Measurements from ENCODE around the gene OSBPL9.
"Not testable (repeated sequence)": the region's sequence is repeated elsewhere in the genome, so short reads cannot be mapped to it uniquely, and the experiment has no call there.

The OSBPL9 gene

DNA sequence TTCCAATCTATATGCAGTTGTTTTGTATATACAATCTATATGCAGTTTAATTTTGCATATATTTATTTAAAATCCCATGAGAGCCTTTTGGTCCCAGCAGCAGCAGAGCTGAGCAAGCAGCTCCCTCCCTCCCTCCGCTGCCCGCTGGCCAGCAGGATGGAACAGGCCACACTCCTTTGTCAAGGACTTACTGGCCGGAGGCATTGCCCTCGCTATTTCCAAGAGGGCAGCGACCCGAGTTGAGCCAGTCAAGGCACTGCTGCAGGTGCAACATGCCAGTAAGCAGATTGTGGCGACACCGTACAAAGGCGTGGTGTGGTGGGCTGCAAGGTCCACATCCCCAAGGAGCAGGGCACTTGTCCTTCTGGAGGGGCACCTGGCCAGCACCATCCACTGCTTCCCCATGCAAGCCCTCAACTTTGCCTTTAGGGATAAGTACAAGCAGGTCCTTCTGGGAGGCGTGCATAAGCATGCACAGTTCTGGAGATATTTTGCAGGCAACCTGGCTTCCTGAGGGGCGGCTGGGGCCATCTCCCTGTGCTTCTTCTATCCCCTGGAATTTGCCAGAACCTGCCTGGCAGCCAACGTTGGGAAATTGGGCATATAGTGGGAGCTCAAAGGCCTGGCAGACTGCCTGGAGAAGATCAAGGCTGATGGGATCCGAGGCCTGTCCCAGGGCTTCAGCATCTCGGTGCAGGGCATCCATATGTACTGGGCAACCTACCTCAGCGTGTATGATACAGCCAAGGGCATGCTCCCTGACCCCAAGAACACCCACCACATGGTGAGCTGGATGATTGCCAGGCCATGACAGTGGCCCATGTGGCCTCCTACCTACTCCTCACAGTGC is 92.2 kb downstream of the OSBPL9 start:
- no peak for DNase-seq (ENCODE audit: low read depth)

DNA sequence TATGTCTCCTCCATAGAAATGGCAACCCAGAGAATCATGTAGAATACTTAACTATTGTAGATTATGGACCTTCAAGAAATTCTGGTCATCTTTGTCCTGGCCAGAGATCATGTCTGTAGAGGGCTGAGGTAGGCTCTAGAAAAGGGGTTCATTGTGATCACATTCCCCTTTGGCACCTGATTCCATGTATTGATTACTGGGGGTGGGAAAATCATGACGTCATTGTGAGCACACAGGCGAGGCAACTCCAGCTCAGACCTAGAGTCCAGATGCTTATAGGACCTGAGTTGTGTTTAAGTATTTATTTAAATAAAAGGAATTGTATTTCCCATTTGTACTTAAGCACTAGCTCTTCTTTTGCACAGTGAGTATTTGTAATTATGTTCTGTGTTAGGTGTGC is 93.1 kb downstream of the OSBPL9 start:
- DNase-seq (ENCODE audit: low read depth), result no peak

- no peak for DNase-seq (ENCODE audit: low read depth)
Observed at GRCh38 chr1:51712590-51712989, 95.7 kb downstream of the OSBPL9 start.

- no peak for DNase-seq (ENCODE audit: low read depth)
Observed at GRCh38 chr1:51714374-51715019, 97.6 kb downstream of the OSBPL9 start.

GRCh38 chr1:51715369-51715768 is 98.5 kb downstream of the OSBPL9 start:
- DNase-seq (ENCODE audit: low read depth), result no peak

GRCh38 chr1:51716746-51717145 is 99.9 kb downstream of the OSBPL9 start:
- DNase-seq (ENCODE audit: low read depth), result no peak

DNA sequence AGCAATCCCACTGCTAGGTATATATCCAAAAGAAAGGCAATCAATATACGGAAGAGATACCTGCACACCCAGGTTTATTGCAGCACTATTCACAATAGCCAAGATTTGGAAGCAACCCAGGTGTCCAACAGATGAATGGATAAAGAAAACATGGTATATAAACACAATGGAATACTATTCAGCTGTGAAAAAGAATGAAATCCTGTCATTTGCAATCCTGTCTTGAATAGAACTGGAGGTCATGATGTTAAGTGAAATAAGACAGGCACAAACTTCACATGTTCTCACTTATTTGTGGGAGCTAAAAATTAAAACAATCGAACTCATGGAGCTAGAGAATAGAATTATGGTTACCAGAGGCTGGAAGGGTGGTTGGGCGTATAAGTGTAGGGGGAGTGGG is 101.0 kb downstream of the OSBPL9 start:
- no peak for DNase-seq (ENCODE audit: low read depth)

- no peak for DNase-seq (ENCODE audit: low read depth)
Observed at GRCh38 chr1:51719146-51719545, 102.3 kb downstream of the OSBPL9 start.

DNA sequence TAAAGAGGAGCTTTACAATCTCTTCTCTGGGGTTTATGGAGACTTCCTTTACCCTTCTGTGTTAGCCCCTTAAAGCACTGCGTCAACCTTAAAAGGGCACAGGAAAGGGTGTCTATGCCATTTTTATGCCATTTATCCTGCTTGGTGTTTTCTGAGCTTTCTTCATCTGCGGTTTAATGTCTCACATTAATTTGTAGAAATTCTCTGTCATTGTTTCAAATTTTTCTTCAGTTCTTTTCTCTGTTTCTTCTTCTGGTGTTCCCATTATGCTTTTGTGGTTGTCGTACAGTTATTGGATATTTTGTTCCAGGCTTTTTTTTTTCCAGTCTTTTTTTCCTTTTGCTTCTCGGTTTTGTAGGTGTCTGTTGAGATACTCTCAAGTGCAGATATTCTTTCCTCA is 107.9 kb downstream of the OSBPL9 start:
- DNase-seq (ENCODE audit: low read depth), result no peak

- DNase-seq (ENCODE audit: low read depth), result no peak
Observed at GRCh38 chr1:51726051-51726450, 109.2 kb downstream of the OSBPL9 start.

- no peak for DNase-seq (ENCODE audit: low read depth)
Observed at GRCh38 chr1:51726544-51727225, 109.8 kb downstream of the OSBPL9 start.

DNA sequence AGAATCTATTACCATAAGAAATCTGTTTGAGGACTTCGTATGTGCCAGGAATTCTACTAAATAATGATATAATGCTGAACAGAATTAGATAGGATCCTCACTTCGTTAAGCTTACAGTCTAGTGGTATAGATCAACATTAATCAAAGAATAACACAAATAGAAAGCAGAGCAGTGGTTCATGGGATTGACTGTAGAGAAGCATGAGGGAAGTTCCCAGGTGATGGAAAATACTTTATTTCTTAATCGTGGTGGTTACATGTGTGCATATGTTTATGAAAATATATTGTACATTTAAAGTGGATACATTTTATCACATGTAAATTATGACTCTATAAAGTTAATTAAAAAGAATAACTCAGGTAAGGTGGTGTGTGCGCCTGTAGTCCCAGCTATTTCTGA is 110.5 kb downstream of the OSBPL9 start:
- no peak for DNase-seq (ENCODE audit: low read depth)

DNA sequence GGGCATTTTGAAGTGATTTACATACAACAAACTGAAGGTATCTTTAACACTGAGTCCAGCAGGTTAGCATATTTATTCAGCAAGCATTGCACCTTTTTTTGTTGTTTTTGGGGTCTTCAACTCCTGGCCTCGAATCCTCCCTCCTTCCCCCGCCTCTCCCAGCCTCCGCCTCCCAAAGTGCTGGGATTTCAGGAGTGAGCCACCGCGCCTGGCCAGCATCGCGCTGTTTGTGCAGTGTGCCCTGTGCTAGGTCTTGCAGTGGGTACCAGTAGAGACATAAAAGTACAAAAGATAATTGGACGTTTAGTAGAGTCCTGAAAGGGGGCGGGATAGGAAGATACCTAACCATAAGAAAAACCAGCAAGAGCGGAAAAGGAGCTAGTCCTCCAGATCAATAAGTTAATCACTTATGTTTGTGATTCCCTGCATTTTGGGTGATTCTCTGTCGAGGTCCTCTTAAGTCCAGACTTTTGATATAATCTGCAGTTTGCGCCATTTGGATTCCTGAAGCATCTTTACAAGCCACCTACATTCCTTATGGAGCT is 111.8 kb downstream of the OSBPL9 start:
- DNase-seq (ENCODE audit: low read depth), result peak; percentile 26

- DNase-seq (ENCODE audit: low read depth), result peak; percentile 90
Observed at GRCh38 chr1:51729156-51729823, 112.4 kb downstream of the OSBPL9 start.

DNA sequence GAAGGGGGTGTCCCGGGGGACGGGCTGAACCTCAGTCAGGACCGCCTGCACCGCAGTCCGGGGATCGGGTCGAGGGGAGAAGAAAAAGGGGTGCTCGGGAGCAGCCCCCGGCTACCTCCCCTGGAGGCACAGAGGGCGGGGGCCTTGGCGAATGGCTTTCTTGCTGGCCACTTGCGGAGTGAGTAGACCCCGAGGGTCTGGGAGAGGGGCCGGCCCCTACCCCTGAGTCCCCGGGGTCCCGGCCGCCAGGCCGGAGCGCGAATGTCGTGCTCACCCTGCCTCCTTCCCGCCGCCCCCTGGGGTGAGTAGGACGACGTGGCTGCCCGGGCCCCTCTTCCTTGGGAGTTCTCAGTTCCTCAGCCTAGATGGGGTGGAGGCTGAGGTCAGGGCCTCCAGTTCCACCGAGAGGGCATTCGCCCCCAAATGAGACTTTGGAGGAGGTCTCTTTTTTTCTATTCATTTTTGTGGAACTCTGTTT is 113.0 kb downstream of the OSBPL9 start:
- DNase-seq (ENCODE audit: low read depth), result peak; percentile 15

DNA sequence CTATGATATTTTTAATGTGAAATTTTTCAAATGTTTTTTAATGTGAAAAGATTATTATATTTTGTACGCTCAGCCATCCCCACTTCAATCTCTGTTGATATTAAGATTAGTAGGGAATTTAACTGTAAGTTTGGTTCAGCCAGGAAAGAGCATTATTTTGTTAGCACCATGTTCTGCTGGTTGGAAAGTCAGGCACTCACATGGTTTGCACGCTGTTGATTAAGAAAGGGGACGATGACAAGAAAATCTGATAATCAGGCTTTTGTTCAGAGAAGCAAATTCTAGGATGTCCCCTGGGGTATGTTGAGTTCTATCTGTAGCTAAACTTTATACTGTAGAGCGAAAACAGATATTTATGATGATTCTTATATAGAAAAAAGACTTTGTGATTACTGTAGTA is 115.1 kb downstream of the OSBPL9 start:
- DNase-seq (ENCODE audit: low read depth), result no peak

DNA sequence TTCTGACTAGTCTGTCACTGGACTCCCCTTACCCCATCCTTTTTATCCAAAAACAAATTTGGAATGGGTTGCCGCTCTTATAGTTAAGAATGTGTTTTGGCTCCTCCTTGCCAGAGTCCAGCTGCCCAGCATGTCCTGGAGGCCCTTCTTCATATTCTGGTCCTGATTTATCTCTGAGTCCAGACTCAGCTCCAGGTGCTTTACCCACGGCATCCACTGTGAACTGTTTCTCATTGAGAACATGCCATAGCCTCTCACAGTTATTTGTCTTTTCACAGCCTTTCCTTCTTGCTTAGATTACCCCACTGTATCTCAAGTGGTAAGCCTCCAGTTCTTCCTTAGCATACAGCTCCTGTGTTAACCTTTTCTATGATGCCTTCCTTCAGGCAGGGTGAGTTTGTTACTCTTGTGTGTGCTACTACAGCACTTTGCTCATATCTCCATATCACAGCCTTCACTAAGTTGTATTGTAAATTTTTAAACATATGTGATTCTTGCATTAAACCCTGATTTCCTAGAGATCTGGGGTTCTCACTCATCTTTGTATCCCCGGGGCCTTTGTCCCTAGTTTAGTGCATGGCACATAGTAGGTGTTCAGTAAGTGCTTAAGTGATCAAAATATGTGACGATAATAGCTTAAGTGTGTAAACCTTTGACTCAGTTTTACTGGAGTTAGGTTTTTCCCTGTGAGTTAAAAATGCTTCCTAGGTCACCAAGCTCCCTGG is 116.0 kb downstream of the OSBPL9 start:
- no peak for DNase-seq (ENCODE audit: low read depth)

- DNase-seq (ENCODE audit: low read depth), result not testable (repeated sequence)
Observed at GRCh38 chr1:51733426-51733774, 116.5 kb downstream of the OSBPL9 start.

DNA sequence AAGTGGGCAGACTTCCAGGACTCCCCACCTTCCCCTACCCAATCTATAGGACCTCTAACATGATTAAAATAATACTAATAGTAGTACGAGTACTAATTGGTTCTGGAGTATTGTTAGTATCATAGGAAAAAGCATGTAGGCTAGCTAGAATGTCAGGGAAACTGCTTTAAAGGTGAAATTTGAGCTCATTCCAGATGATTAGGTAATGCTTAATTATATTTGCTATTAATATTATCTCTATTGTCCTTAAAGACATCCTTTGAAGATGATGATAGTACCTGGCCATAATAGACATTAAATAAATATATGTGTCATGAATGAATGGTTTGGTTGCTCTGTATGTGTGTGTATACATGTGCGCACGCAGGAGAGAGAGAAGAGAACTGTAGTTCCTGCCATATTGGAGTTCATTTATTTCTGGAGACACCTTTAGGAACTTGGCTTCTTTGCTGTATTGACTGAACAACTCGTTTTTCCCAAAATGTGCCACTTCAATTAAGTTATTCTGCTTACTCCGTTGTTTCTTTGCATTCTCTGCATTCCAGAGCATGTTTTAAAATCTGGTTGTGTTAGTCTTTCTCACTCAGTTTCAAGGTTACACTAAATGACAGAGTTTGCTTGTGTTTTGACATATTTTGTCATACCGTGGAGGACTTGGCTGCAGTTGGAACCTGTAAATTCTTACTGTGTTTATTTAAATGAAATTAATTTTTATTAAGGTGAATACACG is 117.1 kb downstream of the OSBPL9 start:
- no peak for DNase-seq (ENCODE audit: low read depth)

DNA sequence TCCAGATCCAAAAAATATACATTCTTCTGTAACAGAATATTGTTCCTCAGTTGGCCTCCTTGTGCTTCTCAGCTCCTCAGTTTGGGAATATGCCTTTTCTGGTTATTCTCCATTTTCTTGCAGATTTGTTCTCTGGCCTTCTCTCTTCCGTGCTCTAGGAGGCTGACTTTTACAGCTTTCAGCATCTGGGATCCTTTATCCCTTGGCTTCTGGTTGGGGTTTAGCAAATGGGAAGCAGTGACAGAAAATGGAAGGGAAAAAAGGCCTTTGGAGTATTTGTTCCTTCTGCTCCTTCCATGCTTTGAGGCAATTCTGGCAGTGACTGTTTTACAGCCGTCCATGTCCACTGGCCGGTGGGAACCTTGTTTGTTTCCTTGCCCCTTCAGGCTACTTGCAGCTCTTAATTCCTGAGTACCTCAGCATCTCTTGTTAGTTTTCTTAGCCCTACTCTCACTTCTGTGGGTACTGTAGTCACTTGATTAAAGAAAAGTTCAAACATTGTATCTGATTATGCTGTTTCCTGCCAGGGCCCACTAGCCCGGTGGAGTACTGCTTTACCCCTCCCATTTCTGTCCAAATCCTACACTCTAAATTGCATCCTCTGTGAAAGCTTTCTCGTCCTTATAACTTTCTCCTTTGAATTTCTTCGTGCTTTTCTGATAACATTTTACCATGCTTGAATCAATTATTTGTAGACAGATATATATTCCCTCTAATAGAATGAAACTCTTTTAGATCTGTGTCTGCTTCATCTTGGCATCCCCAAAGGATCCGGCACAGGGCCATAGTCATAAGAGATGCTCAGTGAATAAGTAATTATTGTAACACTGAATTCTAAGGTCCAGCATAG is 118.2 kb downstream of the OSBPL9 start:
- DNase-seq (ENCODE audit: low read depth), result no peak

All from amniotic epithelial cell (primary cell).